ENCODE data around the gene PCNA.

DNA sequence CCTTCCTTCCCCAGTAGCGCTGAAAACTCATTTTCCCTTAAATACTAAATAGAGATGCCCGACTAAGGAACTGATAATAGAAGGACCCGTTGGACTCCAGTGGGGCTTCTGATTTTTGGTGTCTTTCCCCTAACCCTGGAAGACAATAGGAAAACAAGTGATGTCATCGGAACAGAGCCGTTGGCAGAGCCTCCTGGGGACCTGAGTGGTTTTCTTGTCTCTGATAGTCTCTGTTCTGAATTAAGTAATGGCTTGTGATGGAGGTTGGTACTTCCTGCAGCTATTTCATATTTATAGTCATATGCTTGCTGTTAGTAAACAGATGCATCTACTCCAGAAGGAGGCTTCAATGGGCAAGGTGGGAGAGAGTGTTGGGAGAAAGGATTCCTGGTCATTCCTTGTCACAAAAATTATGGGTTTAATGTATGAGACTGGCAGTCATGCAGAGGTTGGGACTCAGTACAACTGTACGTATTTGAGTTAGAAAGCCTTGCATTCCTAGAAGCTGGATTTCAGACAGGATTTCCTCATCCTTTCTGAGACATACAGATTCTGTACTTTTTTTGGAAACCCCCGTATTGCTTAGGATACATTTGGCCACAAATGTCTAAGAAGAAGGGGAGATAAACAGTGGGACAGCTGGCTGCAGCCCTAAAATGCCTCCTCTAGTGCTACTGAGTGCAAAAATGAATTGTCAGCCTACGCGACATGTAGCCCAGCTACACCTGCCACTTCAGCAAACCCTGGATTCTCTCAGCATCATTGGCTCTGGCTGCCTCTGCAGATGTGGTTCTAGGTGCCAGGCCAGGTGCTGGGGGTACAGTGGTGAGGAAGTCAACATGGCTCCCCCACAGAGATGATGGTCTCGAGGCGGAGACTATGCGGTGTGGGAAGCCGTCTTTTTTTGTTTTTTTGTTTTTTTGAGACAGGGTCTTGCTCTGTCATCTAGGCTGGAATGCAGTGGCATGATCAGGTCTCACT is 45.2 kb upstream of the PCNA start:
- TF ChIP-seq POLR2A (IDR thresholded peaks at IDR 0.05) (no peak), CTCF (IDR thresholded peaks at IDR 0.05) (no peak)

All from lower leg skin (tissue), 3 donors.